ENCODE results near the gene IKBKG.
"Not testable (repeated sequence)": the region's sequence is repeated elsewhere in the genome, so short reads cannot be mapped to it uniquely, and the experiment has no call there.

The IKBKG gene

DNA sequence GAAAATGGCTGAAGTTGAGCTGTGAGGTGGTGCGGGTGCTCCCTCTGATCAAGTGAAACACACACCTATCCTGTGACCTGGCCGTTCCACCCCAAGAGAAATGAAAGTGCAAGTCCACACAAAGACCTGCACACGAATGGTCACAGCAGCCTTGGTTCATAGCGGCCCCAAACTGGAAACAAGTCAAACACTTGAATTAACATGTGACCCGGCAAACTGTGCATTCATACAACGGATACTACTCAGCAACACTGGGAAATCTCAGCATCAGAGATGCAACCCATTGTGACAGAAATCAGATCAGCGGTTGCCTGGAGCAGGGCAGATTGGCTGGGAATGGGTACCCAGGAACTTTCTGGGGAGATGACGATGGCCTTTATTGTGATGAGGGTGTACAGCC is 8.3 kb upstream of the IKBKG start:
- FAIRE-seq, result no peak
- TF ChIP-seq, protein P1, sequence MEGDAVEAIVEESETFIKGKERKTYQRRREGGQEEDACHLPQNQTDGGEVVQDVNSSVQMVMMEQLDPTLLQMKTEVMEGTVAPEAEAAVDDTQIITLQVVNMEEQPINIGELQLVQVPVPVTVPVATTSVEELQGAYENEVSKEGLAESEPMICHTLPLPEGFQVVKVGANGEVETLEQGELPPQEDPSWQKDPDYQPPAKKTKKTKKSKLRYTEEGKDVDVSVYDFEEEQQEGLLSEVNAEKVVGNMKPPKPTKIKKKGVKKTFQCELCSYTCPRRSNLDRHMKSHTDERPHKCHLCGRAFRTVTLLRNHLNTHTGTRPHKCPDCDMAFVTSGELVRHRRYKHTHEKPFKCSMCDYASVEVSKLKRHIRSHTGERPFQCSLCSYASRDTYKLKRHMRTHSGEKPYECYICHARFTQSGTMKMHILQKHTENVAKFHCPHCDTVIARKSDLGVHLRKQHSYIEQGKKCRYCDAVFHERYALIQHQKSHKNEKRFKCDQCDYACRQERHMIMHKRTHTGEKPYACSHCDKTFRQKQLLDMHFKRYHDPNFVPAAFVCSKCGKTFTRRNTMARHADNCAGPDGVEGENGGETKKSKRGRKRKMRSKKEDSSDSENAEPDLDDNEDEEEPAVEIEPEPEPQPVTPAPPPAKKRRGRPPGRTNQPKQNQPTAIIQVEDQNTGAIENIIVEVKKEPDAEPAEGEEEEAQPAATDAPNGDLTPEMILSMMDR (IDR thresholded peaks at IDR 0.05; ENCODE audit: insufficient read depth, missing control alignments), result no peak
- DNase-seq (ENCODE audit: insufficient read length, low spot score), result no peak

DNA sequence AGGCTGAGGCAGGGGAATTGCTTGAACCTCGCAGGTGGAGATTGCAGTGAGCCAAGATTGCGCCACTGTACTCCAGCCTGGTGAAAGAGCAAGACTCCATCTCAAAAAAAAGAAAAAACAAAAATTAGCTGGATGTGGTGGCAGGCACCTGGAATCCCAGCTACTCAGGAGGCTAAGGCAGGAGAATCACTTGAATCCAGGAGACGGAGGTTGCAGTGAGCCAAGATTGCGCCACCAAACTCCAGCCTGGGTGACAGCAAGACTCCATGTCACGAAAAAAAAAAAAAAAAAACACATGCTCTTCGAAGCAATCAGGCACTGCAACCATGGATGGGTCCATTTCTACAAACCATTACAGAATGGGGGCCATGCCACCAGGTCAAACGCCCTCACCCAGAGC is 7.1 kb upstream of the IKBKG start:
- FAIRE-seq; DNase-seq (ENCODE audit: insufficient read length, low spot score): not testable (repeated sequence)

DNA sequence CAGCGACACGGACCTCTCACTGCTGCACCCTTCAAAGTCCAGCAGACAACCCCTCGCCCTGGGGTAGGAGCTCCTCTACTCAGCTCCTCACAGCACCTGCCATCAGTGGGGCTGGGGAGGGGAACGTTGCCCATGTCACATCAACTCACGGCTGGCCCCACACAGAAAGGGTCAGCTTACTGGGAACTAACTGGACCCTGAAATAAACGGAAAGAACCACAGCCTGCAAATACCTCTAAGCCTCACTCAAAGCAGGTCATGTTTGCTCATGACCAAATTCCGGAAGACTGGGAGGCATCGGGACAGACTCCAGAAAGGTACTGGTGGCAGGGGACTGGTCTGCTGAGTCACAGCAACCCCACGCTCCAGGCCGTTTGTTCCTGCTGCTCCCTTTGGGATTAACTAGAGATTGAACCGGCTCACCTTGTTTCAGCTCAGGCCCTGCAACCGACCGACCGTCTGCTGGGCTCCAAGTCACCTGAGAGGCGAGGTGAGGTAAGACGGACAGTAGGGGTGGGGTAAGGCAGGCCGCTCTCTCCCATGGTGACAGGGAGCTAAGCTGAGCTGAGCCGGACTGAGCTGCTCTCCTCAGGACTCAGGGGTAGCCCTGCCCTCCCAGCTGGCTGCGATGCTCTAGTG is 6.4 kb upstream of the IKBKG start:
- FAIRE-seq, result no peak
- no peak for DNase-seq (ENCODE audit: insufficient read length, low spot score)
- TF ChIP-seq, protein P1 (IDR thresholded peaks at IDR 0.05; ENCODE audit: insufficient read depth, missing control alignments), result no peak

DNA sequence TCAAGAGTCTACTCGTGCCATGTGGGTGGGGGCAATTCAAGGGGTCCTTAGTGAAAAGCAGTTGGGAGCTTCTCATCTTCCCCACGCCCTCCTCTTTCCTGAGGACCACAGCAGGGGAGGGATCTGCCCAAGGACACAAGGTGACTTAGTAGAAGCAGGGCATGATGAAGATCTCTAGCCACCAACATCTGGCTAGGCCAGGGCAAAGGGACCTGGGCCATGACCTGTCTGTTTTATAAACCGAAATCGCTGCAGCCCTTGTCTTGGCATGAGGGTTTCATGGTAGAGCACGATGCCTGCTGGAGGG is 5.9 kb upstream of the IKBKG start:
- TF ChIP-seq, protein P1 (IDR thresholded peaks at IDR 0.05; ENCODE audit: insufficient read depth, missing control alignments), result no peak
- DNase-seq (ENCODE audit: insufficient read length, low spot score) (no peak), FAIRE-seq (no peak)

DNA sequence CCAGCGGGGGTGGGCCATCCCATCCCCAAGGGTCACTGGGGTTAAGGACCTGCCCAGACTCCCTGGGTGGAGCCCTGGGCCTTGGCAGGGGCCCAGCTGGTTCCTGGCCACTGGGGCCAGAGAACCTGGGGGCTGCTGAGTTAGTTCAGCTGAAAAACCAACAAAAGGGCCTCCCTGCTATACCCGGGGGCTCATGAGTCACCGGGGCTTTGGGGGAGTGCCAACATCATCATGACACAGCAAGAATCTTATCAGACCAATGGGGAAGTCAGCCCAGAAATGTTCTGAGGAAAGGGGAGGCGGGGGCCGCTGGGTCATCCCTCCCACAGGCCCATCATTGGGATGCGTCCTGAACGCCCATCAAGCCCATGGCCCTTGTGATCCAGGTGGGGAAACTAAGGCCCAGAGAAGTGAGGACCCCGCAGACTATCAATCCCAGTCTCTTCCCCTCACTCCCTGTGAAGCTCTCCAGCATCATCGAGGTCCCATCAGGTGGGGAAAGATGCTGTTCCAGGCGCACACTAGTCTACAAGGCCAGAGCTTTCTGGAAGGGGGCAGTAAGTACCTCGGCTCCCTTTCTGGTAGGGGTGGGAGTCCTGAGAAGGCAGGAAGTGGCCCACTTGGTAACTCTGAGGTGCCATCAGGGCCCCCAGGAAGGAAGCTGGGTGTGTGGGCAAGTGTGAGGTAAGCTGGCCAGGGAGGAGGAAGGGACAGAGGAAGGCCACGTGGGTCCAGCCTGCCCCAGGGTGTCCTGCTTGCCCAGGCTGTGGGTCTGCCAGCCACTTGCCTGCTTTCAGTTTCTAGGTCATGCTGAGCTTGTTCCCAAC is 5.3 kb upstream of the IKBKG start:
- TF ChIP-seq, protein P1 (IDR thresholded peaks at IDR 0.05; ENCODE audit: insufficient read depth, missing control alignments), result no peak
- FAIRE-seq (no peak), DNase-seq (ENCODE audit: insufficient read length, low spot score) (no peak)

DNA sequence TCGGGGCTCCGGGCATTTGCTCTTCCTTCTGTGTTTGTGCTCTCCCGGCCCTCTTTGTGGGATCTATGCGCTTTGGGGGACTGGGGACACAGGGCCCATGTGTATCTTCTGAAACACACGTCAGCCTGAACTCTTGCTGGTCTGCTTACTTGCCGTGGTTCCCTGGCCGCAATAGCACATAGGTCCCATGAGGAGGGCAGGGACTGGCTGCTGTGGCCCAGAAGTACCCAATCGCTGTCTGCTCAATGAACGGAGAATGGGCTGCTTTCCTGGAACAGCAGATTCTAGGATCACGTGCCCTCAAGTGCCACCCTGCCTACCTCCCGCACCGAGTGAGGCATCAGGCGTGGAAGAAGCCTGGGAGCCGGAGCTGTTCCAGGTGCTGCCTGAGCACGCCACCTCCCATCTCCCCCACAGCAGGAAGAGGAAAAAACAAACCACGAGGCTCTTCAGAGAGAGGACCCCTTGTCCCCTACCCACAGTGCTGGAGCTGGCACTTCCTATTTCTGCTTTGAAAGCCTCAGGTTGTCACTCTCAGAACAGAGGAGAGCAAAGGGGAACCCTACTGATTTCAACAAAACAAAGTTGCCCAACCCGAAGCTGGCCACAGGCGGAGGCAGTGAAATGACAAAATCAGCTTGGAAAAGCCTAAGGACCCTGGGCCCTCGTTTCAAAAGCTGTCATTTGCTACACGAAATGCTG is 4.5 kb upstream of the IKBKG start:
- no peak for DNase-seq (ENCODE audit: insufficient read length, low spot score)
- no peak for FAIRE-seq
- TF ChIP-seq, protein P1 (IDR thresholded peaks at IDR 0.05; ENCODE audit: insufficient read depth, missing control alignments), result no peak

DNA sequence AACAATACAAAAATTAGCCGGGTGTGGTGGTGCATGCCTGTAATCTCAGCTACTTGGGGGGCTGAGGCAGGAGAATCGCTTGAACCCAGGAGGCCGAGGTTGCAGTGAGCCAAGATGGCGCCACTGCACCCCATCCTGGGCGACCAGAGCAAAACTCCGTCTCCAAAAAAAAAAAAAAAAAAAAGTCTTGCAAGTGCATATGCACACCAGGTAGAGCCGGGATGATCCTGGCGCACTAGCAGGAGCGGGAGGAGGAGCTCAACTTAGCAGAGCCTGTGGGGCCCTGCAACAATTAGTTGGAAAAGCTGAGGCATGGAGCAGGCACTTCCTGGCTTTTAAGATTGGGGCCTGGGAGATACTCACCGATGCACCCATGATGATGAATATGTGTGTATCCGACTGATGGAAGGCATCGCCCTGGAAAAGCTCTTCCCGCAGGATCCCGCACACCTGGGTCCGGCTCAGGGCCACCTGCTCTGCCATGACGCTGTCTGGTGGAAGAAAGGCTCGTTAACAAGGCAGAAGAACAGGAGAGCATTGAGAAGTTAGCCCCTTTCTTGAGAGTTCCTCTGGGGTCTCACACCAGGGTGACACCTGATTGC is 1.6 kb upstream of the IKBKG start:
- TF ChIP-seq, protein P1 (IDR thresholded peaks at IDR 0.05; ENCODE audit: insufficient read depth, missing control alignments), result no peak
- DNase-seq (ENCODE audit: insufficient read length, low spot score) (no peak), FAIRE-seq (no peak)
